ENCODE measurements around the gene LUC7L3.

LUC7L3 gene

GRCh38 chr17:50754521-50754920 is 35.1 kb downstream of the LUC7L3 start:
- no peak for DNase-seq

GRCh38 chr17:50758524-50758923 is 39.1 kb downstream of the LUC7L3 start:
- DNase-seq, result no peak

DNA sequence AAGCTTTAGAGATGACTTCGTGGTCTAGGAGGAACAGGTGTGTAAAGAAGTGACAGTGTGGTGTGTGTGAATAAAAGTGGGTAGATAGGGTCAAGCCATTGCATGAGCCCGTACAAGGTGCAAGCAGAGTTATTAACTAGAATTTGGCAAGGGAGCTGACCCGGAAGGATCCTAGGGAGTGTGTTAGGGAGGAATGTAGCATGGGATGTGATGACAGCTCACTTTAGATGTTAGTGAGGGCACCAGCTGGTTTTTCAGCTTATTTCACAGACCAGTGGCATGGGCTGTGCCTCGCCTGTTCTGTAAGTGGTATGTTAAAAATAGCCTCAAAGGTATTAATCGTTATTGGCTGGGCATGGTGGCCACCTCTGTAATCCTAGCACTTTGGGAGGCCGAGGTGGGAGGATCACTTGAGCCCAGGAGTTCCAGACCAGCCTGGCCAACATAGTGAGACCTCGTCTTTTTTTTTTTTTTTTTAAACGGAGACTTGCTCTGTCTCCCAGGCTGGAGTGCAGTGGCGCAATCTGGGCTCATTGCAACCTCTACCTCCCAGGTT is 39.7 kb downstream of the LUC7L3 start:
- no peak for DNase-seq

DNA sequence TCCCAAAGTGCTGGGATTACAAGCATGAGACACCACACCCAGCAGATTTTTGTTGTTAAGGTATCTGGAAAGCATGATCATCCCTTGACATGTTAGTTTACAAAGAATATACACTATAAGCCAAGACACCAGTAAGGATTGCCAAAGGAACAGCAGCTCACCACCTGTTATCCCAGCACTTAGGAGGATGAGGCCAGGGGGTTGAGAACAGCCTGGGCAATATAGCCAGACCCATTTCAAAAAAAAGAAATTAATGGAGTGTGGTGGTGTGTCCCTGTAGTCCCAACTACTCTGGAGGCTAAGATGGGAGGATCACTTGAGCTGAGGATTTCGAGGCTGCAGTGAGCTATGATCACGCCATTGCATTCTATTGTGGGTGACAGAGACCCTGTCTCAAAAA is 42.8 kb downstream of the LUC7L3 start:
- no peak for DNase-seq

DNA sequence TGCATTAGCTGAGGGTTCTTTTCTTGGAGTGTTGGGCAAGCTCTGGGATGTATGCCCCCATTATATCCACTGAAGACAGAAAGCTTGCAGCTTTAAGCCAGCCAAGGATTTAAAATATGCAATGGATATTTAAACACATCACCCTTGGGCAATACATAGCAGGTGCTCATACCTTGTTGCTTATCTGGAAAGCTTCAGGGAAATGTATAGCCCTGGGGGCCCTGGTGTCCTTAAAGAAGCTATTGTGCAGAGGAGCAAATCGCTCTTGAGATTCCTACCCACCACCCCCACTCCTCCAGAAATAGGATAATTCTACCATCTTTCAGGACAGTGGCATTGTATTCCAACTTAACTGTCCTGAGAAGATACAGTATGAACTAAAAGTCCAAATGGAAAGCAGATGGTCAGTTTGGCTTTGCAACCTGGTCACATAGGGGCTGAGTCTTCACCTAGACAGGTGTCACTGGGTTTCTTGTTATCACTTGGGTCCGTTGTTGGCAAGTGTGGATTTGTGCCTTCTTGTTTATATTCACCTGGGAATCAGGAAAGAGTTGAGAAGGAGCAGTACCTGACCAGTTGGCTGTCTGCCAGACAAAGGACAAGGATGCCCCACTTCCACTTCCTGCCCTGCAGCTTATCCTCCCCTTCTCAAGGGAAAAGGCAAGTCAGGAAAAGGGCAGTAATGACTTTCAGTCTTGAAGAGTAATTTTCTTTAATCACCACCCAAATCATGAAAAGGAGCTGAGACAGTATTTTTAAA is 44.5 kb downstream of the LUC7L3 start:
- no peak for DNase-seq

GRCh38 chr17:50764734-50765149 is 45.3 kb downstream of the LUC7L3 start:
- DNase-seq, result no peak

- DNase-seq, result no peak
These were observed 46.2 kb downstream of the LUC7L3 start for GRCh38 chr17:50765454-50766221.

- DNase-seq, result no peak
These were observed 47.0 kb downstream of the LUC7L3 start for GRCh38 chr17:50766222-50767023.

- DNase-seq, result no peak
These were observed 47.6 kb downstream of the LUC7L3 start for GRCh38 chr17:50767030-50767429.

GRCh38 chr17:50767446-50767845 is 48.0 kb downstream of the LUC7L3 start, which contains the start of gene ANKRD40CL:
ANKRD40CL (minus strand) TSS chr17:50767518; CDS start chr17:50766913, 605 bp downstream.
- no peak for DNase-seq

- no peak for DNase-seq
These were observed 49.0 kb downstream of the LUC7L3 start for GRCh38 chr17:50768346-50768761.

DNA sequence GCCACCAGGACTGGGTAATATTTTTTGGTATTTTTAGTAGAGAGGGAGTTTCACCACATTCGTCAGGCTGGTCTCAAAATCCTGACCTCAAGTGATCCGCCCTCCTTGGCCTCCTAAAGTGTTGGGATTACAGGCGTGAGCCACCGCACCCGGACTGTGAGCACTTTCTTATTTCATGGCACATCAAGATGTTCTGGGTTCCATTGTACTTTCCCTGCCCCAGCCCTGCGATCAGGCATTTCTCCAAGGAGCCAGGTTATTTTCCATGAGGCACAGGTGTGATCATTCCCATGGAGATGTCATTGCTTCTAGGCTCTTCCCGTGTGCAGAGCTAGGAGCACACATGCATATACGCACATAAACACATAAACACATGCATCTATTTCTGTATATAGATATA is 50.5 kb downstream of the LUC7L3 start:
- no peak for DNase-seq

GRCh38 chr17:50770346-50770745 is 50.9 kb downstream of the LUC7L3 start:
- no peak for DNase-seq

DNA sequence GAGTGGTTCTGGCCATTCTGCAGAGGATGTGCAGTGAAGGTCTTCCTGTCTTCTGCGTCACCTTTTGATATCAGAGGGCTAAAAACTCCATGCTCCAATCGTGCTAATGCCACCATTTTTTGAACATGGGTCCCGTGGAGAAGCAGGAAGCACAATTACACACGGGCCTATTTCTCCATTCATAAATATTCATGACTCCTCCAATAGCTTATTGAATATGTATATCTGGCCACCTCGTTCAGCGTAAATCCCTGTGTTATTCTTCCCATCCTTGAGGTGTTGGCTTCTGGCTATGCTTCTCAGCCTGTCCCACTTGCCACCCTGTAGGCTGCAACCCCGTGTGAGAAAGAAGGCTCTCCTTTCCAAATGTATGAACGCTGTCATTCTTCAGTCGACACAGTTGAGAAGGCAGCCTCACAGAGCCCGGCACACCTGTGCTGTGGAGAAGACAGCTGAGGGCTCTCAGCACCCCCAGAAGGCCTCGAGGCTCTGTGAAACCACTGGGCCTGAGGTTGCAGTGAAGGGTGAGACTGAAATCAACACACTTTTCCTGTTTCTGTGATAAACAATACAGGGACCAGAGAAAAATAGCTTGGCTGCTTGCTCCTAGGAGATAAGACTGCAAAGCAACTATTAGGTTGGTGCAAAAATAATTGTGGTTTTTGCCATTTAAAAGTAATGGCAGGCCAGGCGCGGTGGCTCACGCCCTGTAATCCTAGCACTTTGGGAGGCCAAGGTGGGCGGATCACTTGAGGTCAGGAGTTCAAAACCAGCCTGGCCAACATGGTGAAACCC is 52.8 kb downstream of the LUC7L3 start:
- no peak for DNase-seq

DNA sequence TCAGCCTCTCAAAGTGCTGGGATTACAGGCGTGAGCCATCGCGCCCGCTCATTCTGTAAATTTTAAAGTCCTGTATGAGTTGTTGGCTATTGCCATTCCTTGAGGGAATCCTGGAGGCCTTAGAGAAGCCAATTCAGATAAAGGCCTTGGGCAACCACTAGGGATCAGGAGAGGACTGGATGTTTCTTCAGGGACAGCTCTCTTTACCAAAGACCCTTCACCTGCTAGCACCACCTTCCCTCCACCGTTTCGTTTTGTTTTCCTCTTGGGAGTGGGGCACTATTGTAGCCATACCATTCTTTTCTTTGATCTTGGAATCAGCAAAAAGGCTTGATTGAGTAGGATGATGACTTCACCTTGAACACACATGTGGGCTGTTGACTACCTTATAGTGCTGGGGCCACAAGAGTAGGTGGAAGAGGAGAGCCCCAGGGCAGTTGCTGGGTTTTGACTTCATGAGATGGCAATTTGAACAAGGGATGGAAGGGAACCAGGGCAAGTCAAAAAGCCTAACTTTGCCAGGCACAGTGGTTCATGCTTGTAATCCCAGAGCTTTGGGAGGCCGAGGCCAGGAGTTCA is 54.9 kb downstream of the LUC7L3 start:
- no peak for DNase-seq

- DNase-seq, result no peak
These were observed 56.5 kb downstream of the LUC7L3 start for GRCh38 chr17:50775926-50776325.

GRCh38 chr17:50778471-50778870 is 59.1 kb downstream of the LUC7L3 start:
- no peak for DNase-seq

DNA sequence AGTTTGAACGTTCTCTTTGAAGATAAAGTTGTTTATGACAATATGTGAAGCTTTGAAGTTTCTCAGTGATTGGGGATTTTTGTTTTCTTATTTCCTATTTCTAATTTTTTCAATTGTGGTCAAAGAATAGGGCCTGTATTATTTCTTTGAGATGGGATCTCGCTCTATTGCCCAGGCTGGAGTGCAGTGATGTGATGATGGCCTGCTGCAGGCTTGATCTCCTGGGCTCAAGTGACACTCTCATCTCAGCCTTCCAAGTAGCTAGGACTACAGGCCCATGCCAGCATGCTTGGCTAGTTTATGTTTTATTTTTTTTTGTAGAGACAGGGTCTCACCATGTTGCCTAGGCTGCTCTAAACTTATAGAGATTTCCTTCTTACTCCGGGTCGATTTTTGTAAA is 59.6 kb downstream of the LUC7L3 start:
- no peak for DNase-seq

GRCh38 chr17:50779747-50780353 is 60.4 kb downstream of the LUC7L3 start:
- no peak for DNase-seq

DNA sequence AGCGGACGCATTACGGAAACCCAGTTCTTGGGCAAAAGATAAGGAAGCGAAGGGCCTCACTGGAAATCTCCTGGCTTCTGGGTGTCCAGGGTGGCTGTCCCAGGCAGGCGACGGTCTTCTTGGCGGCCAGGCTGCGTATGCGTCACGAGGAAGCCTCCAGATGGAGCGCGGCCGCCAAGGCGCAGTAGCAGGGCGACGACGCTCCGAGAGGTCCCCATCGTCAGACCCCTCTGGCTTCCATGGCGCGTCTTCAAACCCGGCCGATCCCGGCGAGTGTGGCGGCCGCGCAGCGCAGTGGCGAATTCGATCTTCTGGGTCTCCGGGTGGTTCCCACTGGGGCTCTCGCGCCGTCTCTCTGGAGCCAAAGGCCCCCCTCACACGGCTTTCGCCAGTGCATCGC is 61.8 kb downstream of the LUC7L3 start:
- no peak for DNase-seq

DNA sequence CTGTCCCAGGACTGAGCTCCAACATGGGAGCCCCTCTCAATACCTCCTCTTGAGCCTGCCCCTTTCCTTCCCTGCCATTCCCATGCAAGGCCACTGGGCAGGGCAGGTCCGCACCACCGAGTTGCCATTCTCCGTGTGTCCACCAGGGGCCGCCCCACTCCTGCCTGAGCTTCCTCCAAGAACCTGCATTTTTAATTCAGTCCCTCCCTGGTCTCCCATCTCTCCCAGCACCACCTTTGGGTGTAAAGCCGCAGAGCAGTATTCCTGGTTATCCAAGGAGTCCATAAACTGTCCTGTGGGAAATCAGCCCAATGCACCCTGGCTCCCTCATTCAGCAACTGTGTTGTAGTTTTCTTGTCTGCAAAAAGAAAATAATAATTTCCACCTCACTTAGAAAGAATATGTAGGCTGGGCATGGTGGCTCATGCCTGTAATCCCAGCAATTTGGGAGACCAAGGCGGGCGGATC is 63.8 kb downstream of the LUC7L3 start:
- DNase-seq, result peak; percentile 82

All from fibroblast of skin of scalp (primary cell).